HG03060 (cell line): Measurements from ENCODE around the gene SH2D1B.

Experiments
- ATAC-seq: cut with Tn5 transposase; IDR thresholded peaks from one replicate; pipeline ENCODE4 v1.9.1; 2021; ENCODE audit warnings: low read depth, moderate number of reproducible peaks; ENCODE audit not compliant: unreplicated experiment

SH2D1B gene

DNA sequence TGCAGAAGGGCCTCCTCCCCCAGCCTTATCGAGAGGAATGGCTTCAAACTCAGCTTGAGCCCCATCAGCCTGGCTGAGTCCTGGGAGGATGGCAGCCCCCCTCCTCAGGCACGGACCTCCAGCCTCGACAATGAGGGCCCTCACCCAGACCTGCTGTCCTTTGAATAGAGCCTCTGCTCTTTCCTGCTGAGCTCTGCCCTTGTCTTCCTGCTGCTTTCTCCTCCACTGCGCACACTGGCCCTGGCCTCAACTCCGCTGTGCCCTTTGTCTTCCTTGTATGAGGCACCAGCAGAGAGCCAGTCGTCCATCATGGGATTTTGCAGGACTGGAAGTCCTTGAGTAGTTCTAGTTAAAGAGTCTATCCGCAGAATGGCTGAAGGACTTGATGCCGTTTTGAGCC is 28.4 kb downstream of the SH2D1B start:
- ATAC-seq, result no peak

DNA sequence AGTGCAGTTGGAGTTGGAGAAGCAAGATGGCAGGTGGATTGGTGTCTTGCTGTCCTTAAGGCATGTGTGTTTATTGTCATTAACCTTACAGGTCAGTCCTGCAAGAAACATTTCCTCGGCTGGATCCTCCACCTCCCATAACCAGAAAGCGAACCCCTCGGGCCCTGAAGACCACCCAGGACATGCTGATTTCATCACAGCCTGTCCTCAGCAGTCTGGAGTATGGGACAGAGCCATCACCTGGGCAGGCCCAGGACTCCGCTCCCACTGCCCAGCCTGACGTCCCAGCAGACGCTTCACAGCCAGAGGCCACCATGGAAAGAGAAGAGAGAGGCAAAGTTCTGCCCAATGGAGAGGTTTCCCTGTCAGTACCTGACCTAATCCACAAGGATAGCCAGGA is 28.8 kb downstream of the SH2D1B start:
- ATAC-seq, result no peak

GRCh38 chr1:162381941-162382750 is 29.8 kb downstream of the SH2D1B start:
- no peak for ATAC-seq

DNA sequence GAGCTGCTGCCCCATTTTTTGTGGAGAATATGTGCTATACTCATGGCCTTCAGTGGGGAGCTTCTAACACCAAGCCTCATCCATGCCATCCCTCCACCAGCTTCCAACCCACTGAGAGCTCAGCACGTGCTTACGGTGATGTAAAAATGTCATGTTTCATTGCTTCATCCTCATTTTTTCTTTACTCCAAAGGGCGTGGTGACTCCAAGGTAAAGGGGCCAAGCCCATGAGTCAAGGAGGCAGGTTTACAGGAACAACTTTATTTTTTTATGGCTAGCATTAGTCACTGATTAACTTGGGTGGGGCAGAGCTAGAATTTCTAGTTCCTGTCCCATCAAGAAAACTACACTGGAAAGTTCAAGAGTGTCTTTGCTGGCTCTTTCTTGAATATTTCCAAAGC is 30.6 kb downstream of the SH2D1B start, which contains the start of gene C1orf226:
Gene C1orf226, plus strand, starts transcription at position 346 of the 400 bp plus-strand sequence. CDS start 174 bp downstream, outside the sequence.
- ATAC-seq, result no peak

DNA sequence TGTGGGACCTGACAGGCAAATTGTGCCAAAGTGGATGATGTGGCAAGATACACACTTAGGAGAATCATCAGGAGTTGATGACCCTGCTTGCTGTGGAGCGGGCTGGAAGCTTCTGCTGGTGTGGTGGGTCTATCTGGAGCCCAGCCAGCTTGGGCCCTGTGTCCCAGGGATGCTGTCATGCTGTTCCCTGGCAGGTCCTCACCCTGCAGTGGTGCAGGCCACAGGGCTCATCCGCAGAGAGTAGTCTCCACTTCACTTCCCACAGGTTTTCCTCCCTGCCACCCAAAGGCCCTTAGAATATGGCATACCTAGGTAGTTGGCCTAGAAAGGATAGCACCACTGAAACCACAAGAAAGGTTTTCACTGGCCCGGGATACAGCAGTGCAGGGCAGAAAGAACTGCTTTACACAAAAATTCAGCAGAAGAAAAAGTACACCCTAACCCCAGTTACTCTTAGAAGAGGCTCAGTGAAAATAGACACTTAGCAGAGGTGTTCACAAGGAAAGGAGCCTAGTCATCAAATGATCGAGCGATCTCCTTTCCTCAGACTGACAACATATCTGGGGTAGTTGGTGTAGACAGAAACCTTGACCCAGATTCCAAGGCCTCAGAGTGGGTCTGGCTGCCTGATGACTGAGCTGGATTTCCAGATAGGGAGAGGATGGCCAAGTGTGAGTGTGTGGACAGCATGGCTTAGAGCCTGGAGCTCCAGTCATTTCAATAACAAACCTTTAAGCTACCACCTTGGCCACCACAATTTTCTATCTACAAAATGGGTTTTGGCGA is 31.7 kb downstream of the SH2D1B start:
- no peak for ATAC-seq

DNA sequence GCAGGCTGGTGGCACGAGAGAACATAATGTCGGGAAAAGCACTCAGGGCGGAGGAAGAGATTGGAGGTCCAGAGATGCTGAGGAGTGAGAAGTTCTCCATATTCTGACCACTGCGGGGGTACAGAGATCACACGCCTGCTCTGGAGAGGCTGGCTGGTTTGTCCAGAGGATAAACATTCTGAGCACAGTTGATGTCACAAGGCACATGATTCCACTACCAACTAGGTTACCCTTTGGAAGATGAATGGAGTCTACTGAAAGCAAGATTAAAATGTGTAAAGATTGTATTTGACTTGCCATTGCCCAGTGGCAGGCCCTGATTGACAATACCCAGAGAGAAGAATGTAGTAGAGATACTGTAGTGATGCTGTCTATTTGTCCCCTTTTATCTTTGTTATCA is 35.2 kb downstream of the SH2D1B start, which contains the start of gene SPATA46:
Gene SPATA46, minus strand, starts transcription at position 164 of the 400 bp plus-strand sequence. Its CDS starts 64 bp downstream, at position 100.
- no peak for ATAC-seq

DNA sequence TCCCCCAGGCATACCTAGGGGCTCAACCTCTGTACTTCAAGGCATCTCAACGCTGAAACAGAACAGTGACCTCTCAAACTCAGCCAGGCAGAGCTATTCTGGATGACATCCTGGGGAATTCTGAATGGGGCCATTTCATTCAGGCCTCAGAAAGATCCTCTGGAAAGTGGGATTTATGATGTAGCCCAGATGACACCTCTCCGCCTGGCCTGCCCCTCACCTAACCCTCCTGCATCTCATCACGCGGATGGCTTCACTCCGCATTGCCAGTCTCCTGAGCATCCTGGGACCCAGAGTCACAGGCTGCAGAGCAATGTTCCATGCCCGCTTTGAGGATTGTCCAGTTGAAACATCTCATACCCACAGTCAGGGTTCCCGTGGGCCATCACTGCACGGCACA is 36.5 kb downstream of the SH2D1B start:
- no peak for ATAC-seq

DNA sequence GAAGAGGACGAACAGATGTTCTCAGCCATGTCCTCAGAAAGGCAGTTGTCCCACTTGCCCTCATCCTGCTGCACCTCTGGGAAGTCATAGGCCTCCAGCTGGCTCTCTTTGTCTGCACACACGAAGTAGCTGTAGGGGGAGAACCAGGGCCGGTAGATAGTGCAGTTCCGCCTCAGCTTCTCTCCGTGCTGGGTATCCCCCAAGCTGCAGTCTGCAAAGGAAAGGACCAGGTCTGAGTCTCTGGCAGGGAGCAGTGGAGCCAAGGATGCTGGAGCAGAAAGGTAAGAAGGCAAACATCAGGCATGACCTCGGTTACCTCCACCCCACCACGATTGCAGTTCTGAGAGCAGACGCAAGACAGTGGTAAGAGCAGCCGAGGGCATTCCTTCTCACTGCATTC is 37.5 kb downstream of the SH2D1B start:
- ATAC-seq, result no peak

DNA sequence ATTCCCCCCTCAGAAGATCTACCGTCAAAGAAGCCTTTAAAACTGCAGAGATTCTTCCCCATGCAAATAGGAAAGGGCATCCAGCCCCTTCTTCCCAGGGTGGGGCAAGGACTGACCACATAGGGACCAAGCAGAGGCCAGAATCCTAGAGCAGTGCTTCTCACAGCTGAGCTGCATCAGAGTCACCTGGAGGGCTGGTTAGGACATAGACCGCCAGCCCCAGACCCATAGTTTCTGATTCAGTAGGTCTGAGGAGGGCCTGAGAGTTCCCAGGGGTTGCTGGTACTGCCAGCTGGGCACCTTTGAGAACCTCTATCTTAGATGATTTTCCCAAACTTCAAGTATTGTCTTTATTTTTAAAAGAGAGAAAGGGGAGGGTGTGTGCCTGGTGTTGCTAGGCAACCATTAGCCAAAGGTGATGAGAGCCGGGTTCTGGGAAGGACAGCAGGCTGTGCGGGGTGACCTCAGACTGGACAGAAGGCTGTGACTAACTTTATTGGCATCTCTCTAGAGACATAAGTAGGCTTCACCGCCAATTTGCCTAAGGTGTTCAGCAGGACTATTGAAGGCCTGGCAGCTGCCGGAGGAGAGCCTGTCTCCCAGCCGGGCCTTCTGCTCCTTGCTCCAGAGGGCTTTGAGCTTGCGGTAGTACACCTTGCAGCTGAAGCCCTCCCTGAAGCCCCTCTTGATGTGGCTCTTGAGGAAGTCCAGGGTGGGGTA is 38.2 kb downstream of the SH2D1B start:
- ATAC-seq, result no peak

- ATAC-seq, result no peak
Measured at GRCh38 chr1:162373072-162373427, 38.9 kb downstream of the SH2D1B start.

GRCh38 chr1:162372159-162373071 is 39.5 kb downstream of the SH2D1B start:
- no peak for ATAC-seq

DNA sequence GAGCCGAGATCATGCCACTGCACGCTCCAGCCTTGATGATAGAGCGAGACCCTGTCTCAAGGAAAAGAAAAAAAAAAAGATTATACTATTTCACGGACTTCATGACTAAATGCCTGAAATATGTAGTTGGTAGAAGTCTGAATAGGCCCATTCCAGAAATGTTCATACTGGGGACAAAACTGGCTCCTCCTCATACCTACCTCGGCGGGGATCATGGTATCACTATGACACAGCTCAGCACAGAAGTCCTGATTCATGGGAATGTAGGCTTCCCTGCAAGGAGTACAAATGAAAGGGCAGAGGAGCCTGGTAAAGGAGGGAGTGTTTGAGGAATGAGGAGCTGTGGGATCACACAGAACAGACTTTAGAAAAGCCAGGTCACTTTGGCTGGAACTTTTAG is 40.3 kb downstream of the SH2D1B start:
- ATAC-seq, result no peak

- no peak for ATAC-seq
Measured at GRCh38 chr1:162370721-162371120, 41.2 kb downstream of the SH2D1B start.

- no peak for ATAC-seq
Measured at GRCh38 chr1:162370161-162370560, 41.8 kb downstream of the SH2D1B start.

DNA sequence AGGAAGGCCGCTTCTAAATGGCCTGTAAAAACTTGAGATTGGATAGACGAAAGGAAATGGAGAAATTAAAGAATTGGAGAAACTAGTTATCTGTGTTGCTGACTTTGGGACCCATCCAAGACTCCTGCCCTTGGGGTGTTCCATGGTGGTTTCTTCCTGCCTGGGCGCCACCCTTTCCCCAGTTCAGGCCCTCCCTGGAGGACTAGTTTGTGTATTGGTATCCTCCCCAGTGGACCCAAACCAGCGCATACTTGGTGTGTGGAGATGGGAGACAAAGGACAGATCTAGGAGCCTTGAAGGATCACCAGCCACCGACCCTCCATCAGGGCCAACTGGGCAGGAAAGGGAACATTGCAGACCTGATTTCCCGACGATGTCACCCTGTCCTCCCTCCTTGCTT is 42.4 kb downstream of the SH2D1B start:
- no peak for ATAC-seq

- no peak for ATAC-seq
Measured at GRCh38 chr1:162368451-162368850, 43.5 kb downstream of the SH2D1B start.

DNA sequence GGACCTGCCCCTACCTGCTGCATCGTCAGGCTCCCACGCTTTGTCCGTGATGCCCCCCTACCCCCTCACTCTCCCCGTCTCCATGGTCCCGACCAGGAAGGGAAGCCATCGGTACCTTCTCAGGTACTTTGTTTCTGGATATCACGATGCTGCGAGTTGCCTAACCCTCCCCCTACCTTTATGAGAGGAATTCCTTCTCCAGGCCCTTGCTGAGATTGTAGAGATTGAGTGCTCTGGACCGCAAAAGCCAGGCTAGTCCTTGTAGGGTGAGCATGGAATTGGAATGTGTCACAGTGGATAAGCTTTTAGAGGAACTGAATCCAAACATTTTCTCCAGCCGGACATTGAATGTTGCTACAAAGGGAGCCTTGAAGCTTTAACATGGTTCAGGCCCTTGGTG is 44.2 kb downstream of the SH2D1B start:
- ATAC-seq, result no peak

DNA sequence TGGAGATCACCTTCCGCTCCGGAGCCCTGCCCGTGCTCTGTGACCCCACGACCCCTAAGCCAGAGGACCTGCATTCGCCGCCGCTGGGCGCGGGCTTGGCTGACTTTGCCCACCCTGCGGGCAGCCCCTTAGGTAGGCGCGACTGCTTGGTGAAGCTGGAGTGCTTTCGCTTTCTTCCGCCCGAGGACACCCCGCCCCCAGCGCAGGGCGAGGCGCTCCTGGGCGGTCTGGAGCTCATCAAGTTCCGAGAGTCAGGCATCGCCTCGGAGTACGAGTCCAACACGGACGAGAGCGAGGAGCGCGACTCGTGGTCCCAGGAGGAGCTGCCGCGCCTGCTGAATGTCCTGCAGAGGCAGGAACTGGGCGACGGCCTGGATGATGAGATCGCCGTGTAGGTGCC is 44.9 kb downstream of the SH2D1B start:
- ATAC-seq, result no peak

- ATAC-seq, result no peak
Measured at GRCh38 chr1:162366671-162367070, 45.3 kb downstream of the SH2D1B start.

DNA sequence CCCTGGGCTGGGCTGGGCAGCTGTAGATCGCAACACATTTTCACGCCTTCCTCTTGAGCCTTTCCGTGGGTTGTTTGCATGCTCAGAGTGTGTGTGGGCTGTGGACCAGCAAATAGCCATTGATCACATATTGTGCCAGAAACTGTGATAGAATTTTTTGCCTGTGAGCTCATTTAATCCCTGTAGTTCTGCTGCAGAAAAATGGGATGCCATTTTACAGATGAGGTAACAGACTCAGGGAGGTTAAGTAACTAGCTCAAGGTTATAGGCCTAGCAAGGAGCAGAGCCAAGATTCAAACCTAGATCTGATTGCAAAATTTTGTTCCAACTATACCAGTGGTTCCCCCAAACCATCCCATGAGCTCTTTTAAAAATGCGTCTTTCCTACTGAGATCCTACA is 45.8 kb downstream of the SH2D1B start:
- no peak for ATAC-seq
